ENCODE results near the gene HHIPL1.

The HHIPL1 gene

GRCh38 chr14:99621948-99622347 is 23.0 kb upstream of the HHIPL1 start:
- TF ChIP-seq EZH2phosphoT487 (IDR thresholded peaks at IDR 0.05; ENCODE audit: low read depth) (no peak), CTCF (IDR thresholded peaks at IDR 0.05; ENCODE audit: low read depth, low read length) (no peak)
- no peak overlapping the region for H3K27ac ChIP-seq (ENCODE audit: low read length)
- H3K9me3 ChIP-seq (ENCODE audit: insufficient read depth, low read length), result no peaks in the 10 kb centered on the region
- no peaks in the 10 kb centered on the region for H3K79me2 ChIP-seq (ENCODE audit: low read length)
- H4K20me1 ChIP-seq (ENCODE audit: insufficient read depth, low read length), result no peaks in the 10 kb centered on the region
- no peaks in the 10 kb centered on the region; the same call in 1 of the 2 replicates for H3K4me1 ChIP-seq (ENCODE audit: low read length)
- H3K4me2 ChIP-seq (ENCODE audit: low read length), result no peak overlapping the region
- peaks cover 29% of the 10 kb centered on the region for H3K27me3 ChIP-seq (ENCODE audit: low read depth, low read length)
- no peak overlapping the region for H3K4me3 ChIP-seq (ENCODE audit: low read length)
- no peaks in the 10 kb centered on the region for H3K36me3 ChIP-seq (replicated peaks; ENCODE audit: low read depth, low read length)
- H2AFZ ChIP-seq (ENCODE audit: low read depth, low read length), result no peak overlapping the region
- no peak overlapping the region for H3K9ac ChIP-seq (ENCODE audit: low read length)

GRCh38 chr14:99624024-99624423 is 20.9 kb upstream of the HHIPL1 start:
- H2AFZ ChIP-seq (ENCODE audit: low read depth, low read length), result no peak overlapping the region
- no peak for TF ChIP-seq EZH2phosphoT487 (IDR thresholded peaks at IDR 0.05; ENCODE audit: low read depth)
- TF ChIP-seq CTCF (IDR thresholded peaks at IDR 0.05; ENCODE audit: low read depth, low read length), result no peak
- peaks cover 29% of the 10 kb centered on the region for H3K27me3 ChIP-seq (ENCODE audit: low read depth, low read length)
- H3K9ac ChIP-seq (ENCODE audit: low read length), result no peak overlapping the region
- no peaks in the 10 kb centered on the region for H3K79me2 ChIP-seq (ENCODE audit: low read length)
- H3K27ac ChIP-seq (ENCODE audit: low read length), result no peak overlapping the region
- H3K4me2 ChIP-seq (ENCODE audit: low read length), result no peak overlapping the region
- H3K4me3 ChIP-seq (ENCODE audit: low read length), result no peak overlapping the region
- H3K36me3 ChIP-seq (replicated peaks; ENCODE audit: low read depth, low read length), result no peaks in the 10 kb centered on the region
- H3K9me3 ChIP-seq (ENCODE audit: insufficient read depth, low read length), result no peaks in the 10 kb centered on the region
- H4K20me1 ChIP-seq (ENCODE audit: insufficient read depth, low read length), result no peaks in the 10 kb centered on the region
- H3K4me1 ChIP-seq (ENCODE audit: low read length), result peaks cover 3% of the 10 kb centered on the region

- H3K27ac ChIP-seq (ENCODE audit: low read length), result no peak overlapping the region
- H4K20me1 ChIP-seq (ENCODE audit: insufficient read depth, low read length), result no peaks in the 10 kb centered on the region
- H3K9ac ChIP-seq (ENCODE audit: low read length), result no peak overlapping the region
- H3K4me2 ChIP-seq (ENCODE audit: low read length), result no peak overlapping the region
- H3K36me3 ChIP-seq (replicated peaks; ENCODE audit: low read depth, low read length), result no peaks in the 10 kb centered on the region
- peaks cover 29% of the 10 kb centered on the region for H3K27me3 ChIP-seq (ENCODE audit: low read depth, low read length)
- H3K4me3 ChIP-seq (ENCODE audit: low read length), result no peak overlapping the region
- no peaks in the 10 kb centered on the region for H3K79me2 ChIP-seq (ENCODE audit: low read length)
- TF ChIP-seq CTCF (IDR thresholded peaks at IDR 0.05; ENCODE audit: low read depth, low read length) (no peak), EZH2phosphoT487 (IDR thresholded peaks at IDR 0.05; ENCODE audit: low read depth) (no peak)
- H3K4me1 ChIP-seq (ENCODE audit: low read length), result peaks cover 3% of the 10 kb centered on the region
- H2AFZ ChIP-seq (ENCODE audit: low read depth, low read length), result no peak overlapping the region
- no peaks in the 10 kb centered on the region for H3K9me3 ChIP-seq (ENCODE audit: insufficient read depth, low read length)
These were observed 20.0 kb upstream of the HHIPL1 start for GRCh38 chr14:99624971-99625370.

GRCh38 chr14:99625476-99625875 is 19.5 kb upstream of the HHIPL1 start:
- peaks cover 3% of the 10 kb centered on the region for H3K4me1 ChIP-seq (ENCODE audit: low read length)
- peaks cover 29% of the 10 kb centered on the region for H3K27me3 ChIP-seq (ENCODE audit: low read depth, low read length)
- no peak for TF ChIP-seq EZH2phosphoT487 (IDR thresholded peaks at IDR 0.05; ENCODE audit: low read depth)
- no peak for TF ChIP-seq CTCF (IDR thresholded peaks at IDR 0.05; ENCODE audit: low read depth, low read length)
- no peak overlapping the region for H3K4me2 ChIP-seq (ENCODE audit: low read length)
- no peaks in the 10 kb centered on the region for H3K79me2 ChIP-seq (ENCODE audit: low read length)
- no peak overlapping the region for H2AFZ ChIP-seq (ENCODE audit: low read depth, low read length)
- H4K20me1 ChIP-seq (ENCODE audit: insufficient read depth, low read length), result no peaks in the 10 kb centered on the region
- no peaks in the 10 kb centered on the region for H3K9me3 ChIP-seq (ENCODE audit: insufficient read depth, low read length)
- H3K27ac ChIP-seq (ENCODE audit: low read length), result no peak overlapping the region
- no peaks in the 10 kb centered on the region for H3K36me3 ChIP-seq (replicated peaks; ENCODE audit: low read depth, low read length)
- H3K4me3 ChIP-seq (ENCODE audit: low read length), result no peak overlapping the region
- H3K9ac ChIP-seq (ENCODE audit: low read length), result no peak overlapping the region

Measured in OCI-LY3 (cell line).